NCI-H146 treated with DMSO at 0.1 percent for 48 hours (cell line): ENCODE results near the gene FOXP1.
"Not testable (repeated sequence)": the region's sequence is repeated elsewhere in the genome, so short reads cannot be mapped to it uniquely, and the experiment has no call there.

ENCODE experiments used
- DNase-seq: peaks from one replicate; lab custom pipeline; 2025; ENCODE audit not compliant: unreplicated experiment; lab: John Stamatoyannopoulos, UW

FOXP1 gene

GRCh38 chr3:71348001-71348632 lies 235.4 kb downstream of the FOXP1 start:
- DNase-seq: no peak

GRCh38 chr3:71346061-71346460 lies 237.5 kb downstream of the FOXP1 start:
- DNase-seq: no peak

GRCh38 chr3:71345429-71346040 lies 238.0 kb downstream of the FOXP1 start:
- DNase-seq: no peak

- no peak for DNase-seq
Observed at GRCh38 chr3:71341721-71342120, 241.8 kb downstream of the FOXP1 start.

- no peak for DNase-seq
Observed at GRCh38 chr3:71339049-71339448, 244.5 kb downstream of the FOXP1 start.

- DNase-seq: no peak
Observed at GRCh38 chr3:71332813-71333212, 250.7 kb downstream of the FOXP1 start.

GRCh38 chr3:71330909-71331308 lies 252.6 kb downstream of the FOXP1 start:
- no peak for DNase-seq

GRCh38 chr3:71330505-71330904 lies 253.0 kb downstream of the FOXP1 start:
- DNase-seq: no peak

GRCh38 chr3:71329817-71330216 lies 253.7 kb downstream of the FOXP1 start:
- no peak for DNase-seq

GRCh38 chr3:71328926-71329325 lies 254.6 kb downstream of the FOXP1 start:
- DNase-seq: no peak

- no peak for DNase-seq
Observed at GRCh38 chr3:71327936-71328335, 255.6 kb downstream of the FOXP1 start.

- no peak for DNase-seq
Observed at GRCh38 chr3:71325715-71326114, 257.8 kb downstream of the FOXP1 start.

- DNase-seq: not testable (repeated sequence)
Observed at GRCh38 chr3:71324224-71324623, 259.3 kb downstream of the FOXP1 start.

GRCh38 chr3:71323558-71323957 lies 260.0 kb downstream of the FOXP1 start:
- DNase-seq: no peak

- no peak for DNase-seq
Observed at GRCh38 chr3:71322154-71322553, 261.4 kb downstream of the FOXP1 start.

GRCh38 chr3:71319771-71320170 lies 263.8 kb downstream of the FOXP1 start:
- DNase-seq: no peak

- DNase-seq: no peak
Observed at GRCh38 chr3:71318458-71318827, 265.1 kb downstream of the FOXP1 start.

- DNase-seq: no peak
Observed at GRCh38 chr3:71317749-71318457, 265.6 kb downstream of the FOXP1 start.

GRCh38 chr3:71317140-71317539 lies 266.4 kb downstream of the FOXP1 start:
- no peak for DNase-seq

- no peak for DNase-seq
Observed at GRCh38 chr3:71316066-71316777, 267.3 kb downstream of the FOXP1 start.

GRCh38 chr3:71315431-71315830 lies 268.1 kb downstream of the FOXP1 start:
- DNase-seq: no peak

- DNase-seq: no peak
Observed at GRCh38 chr3:71313844-71314243, 269.7 kb downstream of the FOXP1 start.
